GM21619 (cell line): Measurements from ENCODE around the gene HNRNPK.
A peak's percentile ranks its signal among the peaks of the same experiment; 100 is the strongest.

Experiments used
- ATAC-seq: cut with Tn5 transposase; IDR thresholded peaks from one replicate; pipeline ENCODE4 v1.9.1; 2021; ENCODE audit not compliant: unreplicated experiment

Gene HNRNPK

GRCh38 chr9:83979812-83980394, at the start of gene HNRNPK:
TSS of gene HNRNPK (minus strand) at chr9:83980215. CDS start at chr9:83978252, 1,963 bp downstream.
- ATAC-seq: peak; percentile 80

DNA sequence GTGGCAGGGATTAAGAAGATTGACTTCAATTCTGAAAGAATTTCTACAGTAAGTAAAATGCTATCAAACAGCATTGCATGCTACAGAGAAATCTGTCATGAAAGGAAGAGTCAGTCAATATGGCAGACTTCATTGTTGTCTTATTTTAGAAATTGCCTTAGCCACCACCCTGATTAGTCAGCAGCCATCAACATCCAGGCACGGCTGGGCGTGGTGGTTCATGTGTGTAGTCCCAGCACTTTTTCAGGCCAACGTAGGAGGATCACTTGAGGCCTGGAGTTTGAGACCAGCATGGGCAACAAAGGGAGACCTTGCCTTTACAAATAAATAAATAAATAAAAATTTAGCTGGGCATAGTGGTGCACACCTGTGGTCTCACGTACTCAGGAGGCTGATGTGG, 47.2 kb upstream of the HNRNPK start:
- ATAC-seq: no peak

DNA sequence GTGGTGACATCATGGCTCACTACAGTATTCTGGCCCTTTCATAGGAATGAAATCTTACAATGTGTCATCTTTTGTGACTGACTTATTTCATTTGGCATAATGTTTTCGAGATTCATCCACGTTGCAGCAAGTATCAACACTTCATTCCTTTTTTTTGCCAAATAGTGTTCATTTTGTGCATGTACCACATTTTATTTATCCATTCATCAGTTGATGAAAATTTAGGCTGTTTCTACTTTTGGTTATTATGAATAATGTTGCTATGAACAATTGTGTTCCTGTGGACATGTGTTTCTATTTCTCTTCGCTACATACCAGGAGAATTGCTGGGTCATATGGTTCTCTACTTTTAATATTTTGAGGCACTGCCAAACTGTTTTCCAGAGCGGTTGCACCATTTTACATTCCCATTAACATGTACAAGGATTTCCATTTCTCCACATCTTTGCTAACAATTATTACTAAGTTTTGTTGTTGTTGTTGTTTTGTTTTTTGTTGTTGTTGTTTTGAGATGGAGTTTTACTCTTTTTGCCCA, 44.1 kb upstream of the HNRNPK start:
- no peak for ATAC-seq

- ATAC-seq: no peak
Observed at GRCh38 chr9:84007662-84008061, 27.6 kb upstream of the HNRNPK start.

- no peak for ATAC-seq
Observed at GRCh38 chr9:84003246-84003645, 23.2 kb upstream of the HNRNPK start.

- peak; percentile 74 for ATAC-seq
Observed at GRCh38 chr9:84002344-84002743, 22.3 kb upstream of the HNRNPK start.

DNA sequence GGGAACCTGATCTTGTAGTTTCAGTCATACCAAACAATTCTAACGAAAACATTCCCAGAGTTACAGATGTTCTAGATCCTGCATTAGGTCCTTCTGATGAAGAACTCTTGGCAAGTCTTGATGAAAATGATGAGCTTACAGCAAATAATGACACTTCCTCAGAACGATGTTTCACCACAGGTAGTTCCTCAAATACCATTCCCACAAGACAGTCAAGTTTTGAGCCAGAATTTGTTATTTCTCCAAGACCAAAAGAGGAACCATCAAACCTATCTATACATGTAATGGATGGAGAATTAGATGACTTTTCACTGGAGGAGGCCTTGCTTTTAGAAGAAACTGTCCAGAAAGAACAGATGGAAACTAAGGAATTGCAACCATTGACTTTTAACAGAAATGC, 21.6 kb upstream of the HNRNPK start:
- no peak for ATAC-seq

DNA sequence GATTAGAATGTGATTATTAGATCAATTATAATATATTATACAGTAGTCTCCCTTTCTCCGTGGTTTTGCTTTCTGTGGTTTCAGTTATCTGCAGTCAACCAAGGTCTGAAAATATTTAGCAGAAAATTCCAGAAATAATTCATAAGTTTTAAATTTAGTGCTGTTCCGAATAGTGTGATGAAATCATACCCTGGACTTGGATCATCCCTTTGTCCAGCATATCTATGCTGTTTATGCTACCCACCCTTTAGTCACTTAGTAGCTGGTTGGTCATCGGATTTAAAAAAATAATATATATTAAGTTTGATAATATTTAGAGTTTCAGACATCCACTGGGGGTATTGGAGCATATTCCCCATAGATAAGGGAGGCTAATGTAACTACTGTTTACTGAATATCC, 20.2 kb upstream of the HNRNPK start:
- no peak for ATAC-seq

- no peak for ATAC-seq
Observed at GRCh38 chr9:83999141-83999918, 19.3 kb upstream of the HNRNPK start.

DNA sequence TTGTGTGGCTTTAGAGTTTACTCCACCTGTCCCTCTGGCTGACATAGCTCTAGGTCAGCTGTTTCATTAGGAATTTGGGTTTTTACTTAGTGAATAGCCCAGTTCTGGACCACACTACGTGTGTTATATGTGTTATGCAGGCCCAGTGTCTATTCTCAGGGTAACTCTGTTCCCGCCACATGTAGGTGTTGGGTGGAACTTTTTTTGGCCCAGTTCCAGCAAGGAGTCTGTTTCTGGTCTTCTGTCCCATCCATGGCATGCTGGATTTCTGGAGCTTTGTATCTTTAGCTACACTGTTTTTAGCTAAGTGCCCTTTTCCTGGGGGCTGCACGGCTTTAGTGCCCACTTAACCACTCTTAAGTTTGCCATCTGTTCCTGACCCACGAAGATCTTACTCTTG, 16.1 kb upstream of the HNRNPK start:
- no peak for ATAC-seq

- ATAC-seq: no peak
Observed at GRCh38 chr9:83992901-83993300, 12.9 kb upstream of the HNRNPK start.

- ATAC-seq: no peak
Observed at GRCh38 chr9:83992407-83992806, 12.4 kb upstream of the HNRNPK start.

DNA sequence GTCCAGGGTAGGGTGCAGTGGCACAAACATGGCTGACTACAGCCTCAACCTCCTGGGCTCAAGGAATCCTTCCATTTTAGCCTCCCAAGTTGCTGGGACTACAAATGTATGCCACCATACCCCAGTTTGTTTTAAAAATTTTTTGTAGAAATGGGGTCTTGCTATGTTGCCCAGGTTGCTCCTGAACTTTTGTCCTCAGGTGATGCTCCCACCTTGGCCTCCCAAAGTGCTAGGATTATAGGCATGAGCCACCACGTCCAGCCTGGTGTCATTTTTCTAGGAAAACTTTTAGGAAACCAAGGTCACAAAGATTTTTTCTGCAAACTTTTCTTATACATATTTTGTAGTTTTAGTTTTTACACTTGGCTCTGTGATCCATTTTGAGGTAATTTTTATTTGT, 11.3 kb upstream of the HNRNPK start:
- ATAC-seq: no peak

GRCh38 chr9:83988411-83988810, 8.4 kb upstream of the HNRNPK start:
- ATAC-seq: no peak

- no peak for ATAC-seq
Observed at GRCh38 chr9:83987402-83987791, 7.4 kb upstream of the HNRNPK start.

DNA sequence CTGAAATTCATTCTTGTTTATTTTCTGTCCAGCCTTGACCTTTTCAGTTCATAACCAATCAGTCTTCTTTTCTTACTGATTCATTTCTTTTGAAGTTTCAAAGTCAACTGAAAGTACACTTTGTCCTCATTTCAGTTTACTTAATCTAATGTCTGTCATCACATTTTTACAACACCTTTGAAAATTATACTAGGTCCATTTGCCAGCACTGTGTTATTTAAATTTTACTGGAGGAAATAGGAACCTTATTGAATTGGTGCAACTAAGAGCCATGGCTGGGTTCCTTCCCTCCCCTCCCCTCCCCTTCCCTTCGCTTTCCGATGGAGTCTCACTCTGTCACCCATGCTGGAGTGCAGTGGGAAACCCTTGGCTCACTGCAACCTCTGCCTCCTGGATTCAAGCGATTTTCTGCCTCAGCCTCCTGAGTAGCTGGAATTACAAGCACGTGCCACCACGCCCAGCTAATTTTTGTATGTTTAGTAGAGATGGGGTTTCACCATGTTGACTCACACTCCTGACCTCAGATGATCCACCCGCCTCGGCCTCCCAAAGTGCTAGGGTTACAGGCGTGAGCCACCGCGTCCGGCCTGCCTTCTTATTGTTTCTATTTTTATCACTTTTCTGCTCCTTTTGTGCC, 6.9 kb upstream of the HNRNPK start:
- no peak for ATAC-seq

DNA sequence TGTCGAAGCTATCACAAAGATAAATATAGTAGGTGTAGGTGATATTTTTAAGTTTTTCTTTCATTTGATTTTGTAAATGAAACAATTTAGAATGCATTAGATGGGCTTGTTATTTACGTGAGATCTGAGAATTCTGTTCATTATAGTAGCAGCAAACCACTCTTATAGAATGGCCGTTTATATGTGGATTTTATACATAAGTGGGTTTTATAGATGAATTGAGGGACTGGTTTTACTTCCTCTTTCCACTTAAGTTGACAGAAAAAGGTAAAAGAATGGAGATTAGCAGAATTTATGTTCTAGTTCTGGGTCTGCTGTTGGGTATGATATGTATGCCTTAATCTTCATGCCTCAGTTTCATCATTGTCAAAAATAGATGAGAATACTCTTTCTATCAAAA, 6.2 kb upstream of the HNRNPK start:
- ATAC-seq: no peak

DNA sequence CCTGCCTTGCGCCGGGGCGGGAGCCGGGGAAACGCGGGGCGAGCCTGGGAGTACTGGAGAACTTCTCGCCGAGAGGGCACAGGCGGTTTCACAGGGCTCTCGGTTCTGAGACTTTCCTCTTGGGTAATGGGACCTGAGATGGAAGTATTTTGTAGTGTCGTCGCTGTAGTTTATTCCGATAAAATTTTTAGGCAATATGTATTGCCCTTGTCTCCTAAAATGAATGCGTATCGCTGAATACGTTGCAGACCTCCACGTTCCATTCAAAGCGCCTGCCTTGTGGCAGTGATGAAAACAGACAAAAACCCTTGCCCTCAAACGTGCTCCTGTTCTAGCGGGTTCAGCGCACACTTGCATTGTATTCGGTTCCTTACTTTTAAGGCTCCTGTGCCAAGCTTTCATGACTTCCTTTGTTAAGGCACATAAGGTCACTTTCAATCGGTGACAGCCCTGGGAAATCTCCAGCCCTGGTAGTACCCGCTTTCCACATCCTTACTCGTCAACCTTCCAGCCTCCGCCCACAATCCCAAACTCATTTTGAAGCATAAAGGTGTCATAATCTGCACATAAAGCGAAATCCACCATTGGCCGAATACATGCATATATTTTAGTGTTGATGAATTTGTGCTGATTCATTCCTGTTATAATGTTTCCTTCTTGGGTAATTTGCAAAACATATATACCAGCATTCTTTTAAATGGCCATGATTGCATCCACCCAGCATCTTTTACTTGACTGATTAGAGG, 1.3 kb upstream of the HNRNPK start:
- ATAC-seq: no peak

GRCh38 chr9:83980395-83981125, 545 bp upstream of the HNRNPK start, which contains the start of gene RMI1:
TSS of gene RMI1 (plus strand) at chr9:83980805. CDS start at chr9:84000987, 20,182 bp downstream.
- peak; percentile 63 for ATAC-seq

GRCh38 chr9:83978992-83979811, 813 bp downstream of the HNRNPK start:
- peak; percentile 27 for ATAC-seq
